GM18861 (cell line): ENCODE data around the gene C11orf91.
"Not testable (repeated sequence)": the region's sequence is repeated elsewhere in the genome, so short reads cannot be mapped to it uniquely, and the experiment has no call there.

ENCODE experiments used
- ATAC-seq: cut with Tn5 transposase; IDR thresholded peaks from one replicate; pipeline ENCODE4 v1.9.1; 2021; ENCODE audit not compliant: unreplicated experiment

The C11orf91 gene

DNA sequence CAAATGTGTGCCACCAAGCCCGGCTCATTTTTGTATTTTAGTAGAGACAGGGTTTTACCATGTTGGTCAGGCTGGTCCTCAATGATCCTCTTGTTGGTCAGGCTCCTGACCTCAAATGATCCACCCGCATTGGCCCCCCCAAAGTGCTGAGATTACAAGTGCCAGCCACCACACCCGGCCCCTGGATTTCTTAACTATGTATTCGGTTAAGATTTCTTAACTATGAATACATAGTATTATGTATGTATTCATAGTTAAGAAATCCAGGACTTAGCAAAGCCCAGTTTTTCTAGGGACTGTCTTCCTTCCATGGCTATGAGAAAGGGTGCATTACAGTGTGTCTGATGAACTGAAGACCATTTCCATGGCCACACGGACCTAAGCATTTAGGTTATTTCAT is 1.7 kb downstream of the C11orf91 start:
- no peak for ATAC-seq

DNA sequence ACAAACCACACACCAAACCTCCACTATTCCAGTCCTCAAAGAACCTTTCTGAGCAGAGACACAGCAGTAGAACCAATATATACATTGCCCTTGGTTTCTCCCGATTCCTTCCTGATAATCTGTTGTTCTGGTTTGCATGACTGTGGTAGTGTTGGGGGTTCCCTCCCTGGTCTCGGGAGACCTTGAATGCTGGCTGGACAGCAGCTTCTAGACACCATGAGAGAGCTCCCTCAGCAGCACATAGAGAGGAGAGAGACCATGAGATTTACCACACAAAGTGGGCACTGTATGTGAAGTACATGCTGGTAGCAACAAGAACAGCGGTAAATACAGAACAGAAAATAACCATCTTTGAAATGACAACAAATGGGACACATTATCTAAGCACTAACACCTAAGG is 2.6 kb downstream of the C11orf91 start:
- ATAC-seq: no peak

DNA sequence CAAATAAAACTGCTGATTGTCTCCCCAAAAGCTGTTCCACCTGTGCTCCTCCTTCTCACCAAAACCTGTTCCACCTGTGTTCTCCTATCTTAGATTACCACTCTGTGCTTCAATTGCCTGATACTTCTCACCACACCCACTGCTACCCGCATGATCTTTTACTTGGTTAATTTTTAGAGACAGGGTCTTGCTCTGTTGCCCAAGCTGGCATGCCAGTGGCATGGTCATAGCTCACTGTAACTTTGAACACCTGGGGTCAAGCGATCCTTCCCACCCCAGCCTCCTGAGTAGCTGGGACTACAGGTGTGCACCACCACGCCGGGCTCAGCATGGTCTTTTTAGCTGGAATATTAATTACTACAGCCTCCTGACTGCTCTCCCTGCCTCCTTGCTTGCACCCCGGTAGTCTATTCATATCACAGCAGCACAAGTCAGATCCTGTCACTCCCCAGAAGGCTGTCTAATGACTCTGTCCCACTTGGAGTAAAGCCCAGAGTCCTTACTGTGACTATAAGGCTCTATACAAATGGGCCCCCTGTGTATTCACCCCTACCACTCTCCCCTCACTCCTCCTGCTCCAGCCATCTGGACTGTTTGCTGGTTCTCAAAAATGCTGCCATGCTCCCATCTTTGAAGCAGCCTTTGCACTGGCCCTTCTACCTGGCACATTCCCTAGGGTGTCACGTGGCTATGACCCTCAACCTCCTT is 3.5 kb downstream of the C11orf91 start:
- ATAC-seq: no peak

DNA sequence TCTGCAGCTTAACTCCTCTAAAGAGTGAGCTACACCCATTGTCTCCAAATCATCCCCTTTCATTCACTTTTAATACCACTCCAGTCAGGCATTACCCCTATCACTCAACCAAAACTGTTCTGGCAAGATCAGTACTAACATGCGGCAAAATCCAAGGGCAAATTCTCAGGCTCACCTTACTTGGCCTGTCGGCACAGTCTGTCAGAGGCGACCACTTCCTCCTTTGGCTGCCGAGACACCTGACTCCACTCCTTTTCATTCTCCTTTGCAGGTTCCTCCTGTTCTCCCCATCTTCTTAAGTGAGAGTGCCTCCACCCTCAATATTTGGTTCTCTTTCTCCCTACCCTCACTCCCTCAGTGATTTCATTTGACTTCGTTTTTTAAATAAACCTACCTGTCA is 4.2 kb downstream of the C11orf91 start:
- ATAC-seq: no peak

DNA sequence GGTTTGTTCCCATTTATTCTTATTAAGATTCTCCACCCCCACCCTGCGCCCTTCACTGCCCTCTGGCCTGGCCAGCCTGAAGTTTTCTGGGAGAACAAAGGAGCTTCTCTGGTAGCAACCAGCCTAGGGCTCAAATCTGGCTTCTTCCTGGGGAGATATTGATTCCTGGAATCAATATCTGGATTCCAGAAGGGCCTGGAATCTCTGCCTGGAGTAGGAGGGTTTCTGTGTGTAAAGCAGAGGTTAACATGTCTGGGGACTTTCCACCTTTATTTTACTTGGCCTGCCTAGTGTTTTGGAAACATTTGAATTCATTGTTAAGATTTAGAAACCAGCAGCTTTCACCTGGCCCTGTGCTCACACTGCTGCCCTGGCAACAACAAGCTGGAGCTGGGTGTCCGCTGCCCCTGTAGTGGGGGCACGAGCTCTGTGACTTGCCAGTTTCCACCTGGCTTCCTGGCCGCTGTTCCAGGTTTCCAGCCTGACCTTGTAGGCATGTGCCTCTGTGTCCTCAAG is 5.5 kb downstream of the C11orf91 start:
- ATAC-seq: no peak

DNA sequence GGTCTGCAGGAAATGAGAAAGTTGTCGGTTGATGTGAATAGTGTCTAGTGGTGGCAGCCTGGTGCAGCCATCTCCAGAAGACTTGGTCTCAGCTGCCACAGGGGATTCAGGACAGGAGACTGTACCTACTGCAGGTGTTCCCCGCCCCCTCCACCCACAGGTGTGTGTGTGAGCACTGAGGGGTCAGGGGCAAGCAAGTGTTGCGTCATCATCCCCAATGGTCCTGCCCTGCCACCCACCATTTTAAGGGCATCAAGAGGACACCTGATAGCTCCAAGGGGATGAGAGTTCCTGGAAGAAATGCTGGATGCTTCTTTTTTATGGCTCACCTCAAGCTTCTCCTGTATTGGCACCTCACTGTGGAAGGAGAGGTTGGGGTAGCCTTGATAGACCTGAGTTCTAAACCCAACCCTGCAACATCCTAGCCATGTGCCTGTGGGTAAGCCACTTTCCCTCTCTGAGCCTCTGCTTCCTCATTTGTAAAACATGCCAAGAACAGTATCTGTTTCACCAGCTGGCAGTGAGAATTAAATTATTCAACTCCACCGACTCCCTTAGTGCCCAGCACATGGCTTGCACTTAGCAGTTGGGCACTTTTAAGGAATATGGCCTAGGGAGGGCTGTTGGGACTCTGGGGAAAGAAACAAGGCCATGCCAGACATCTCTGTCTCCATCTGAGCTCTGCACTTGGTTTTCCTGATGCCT is 6.1 kb downstream of the C11orf91 start:
- ATAC-seq: no peak

DNA sequence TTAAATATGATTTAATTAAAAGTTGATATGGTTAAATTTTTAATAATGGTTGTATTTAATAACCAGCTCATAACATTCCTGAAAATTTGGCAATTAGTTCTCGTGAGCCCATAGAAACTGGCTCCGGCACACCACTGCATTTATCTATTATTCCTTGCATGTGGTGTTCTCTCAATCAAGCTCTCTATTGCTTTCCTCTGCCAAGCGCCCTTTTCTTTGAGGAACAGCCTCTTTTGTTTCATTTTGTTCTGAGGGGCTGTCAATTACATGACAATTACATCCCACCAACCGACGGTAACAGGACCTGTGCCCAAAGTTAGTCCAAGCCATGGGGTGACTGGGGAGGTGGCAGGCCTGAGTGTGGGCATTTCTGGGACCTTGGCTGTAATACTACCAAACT is 8.1 kb downstream of the C11orf91 start:
- ATAC-seq: no peak

DNA sequence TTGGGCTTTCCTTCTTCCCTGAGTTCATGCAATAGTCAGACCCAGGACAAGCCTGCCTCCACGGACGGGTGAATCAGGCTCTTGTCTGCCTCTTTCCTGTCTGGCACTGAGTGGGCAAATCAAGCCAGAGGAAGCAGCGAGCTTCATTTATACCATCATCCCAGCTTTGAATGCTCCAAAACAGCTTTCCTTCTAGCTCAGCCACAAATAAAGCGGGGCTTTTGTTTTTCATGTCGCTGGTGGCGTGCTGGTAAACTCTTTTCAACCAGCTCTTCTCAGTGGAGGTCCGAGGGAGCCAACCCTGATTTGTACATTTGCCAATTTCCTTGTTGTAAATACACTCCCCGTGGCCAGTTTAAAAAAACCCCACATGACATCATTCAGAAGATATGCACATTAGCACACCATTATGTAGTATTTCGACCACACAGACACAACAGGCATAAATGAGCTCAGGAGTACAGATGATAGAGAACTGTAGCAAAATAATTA is 8.6 kb downstream of the C11orf91 start:
- no peak for ATAC-seq

DNA sequence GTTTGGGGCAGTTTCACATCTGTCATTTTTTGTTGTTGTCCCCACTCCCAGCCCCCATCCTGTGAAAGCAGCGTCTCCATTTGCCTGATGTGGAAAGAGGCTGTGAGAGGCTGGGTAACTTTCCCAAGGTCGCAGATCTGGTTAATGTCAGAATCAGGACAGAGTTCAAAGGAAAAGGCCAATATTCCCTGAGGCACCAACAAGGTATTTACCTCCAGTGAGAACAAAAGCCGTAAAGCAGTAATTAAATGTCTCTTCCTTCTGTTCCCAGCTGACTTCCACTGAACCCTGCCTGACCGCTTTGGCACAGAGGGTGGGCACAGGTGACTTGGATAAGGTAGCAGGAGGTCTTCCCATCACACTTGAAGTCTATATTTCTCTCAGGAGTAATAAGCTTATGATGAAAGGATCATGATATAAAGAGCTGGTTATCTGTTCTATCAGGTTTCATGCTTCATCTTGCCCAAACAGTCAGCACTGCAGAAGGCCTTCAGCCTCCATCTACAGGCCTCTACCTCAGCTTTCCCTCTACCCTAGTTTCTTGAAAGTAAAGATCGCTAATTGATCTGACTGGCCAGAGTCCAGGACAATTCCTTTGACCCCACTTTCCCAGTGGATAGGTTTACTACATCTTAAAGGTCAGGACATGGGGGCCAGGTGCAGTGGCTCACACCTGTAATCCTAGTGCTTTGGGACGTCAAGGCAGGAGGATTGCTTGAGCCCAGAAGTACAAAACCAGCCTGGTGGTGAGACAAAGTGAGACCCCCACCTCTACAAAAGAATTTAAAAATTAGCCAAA is 9.4 kb downstream of the C11orf91 start:
- no peak for ATAC-seq

DNA sequence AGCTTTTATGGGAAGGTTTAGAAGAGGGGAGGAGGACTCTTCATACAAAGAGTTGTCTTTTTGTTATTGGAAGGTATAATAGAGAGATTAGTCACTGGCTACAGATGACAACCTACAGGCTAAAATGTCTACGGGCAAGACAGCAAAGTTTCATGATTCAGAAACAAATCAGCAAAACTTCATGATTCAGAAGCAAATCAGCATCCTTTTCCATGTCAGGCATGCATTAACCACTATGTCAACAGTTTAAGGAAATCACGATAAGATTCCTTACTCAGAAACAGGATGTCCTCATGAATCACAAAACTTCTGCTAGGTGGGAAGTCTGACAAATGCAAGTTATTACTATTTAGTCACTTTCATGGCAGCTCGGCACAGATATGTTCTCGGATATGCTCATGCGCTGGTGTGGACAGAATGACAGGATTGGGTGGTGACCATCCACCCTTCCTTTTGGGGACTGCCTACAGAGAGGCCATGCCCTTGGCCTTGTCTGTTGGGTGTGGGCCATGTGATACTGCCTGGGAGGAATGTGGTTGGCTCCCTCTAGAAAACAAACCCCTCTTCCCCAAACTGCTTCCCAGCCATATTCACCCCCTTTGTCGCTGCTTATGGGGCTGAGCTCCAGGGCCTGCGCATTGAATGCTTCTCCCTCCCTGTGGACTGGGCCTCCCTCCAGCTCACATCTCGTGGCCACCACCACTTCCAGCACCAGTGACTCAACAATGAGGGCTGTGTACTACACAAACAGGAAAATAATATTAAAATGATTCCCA is 10.1 kb downstream of the C11orf91 start:
- ATAC-seq: no peak

DNA sequence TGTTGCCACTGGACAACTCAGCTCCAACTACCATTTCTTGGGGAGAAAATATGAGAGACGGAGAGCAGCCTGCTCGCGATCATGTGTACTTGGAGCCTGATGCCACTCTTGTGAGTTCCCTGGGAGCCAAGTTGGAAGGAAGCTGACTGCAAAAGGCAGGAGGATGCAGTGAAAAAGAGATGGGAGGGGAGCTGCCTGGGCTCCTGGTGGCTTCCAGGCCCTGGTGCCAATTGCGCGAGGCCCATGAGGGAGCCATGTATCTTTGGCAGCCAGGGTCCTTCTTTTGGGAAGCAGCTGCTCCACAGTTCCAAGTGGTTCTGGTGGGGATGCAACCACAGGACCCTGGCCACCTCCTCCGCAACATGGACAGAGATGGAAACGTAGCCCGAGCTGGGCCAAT is 11.1 kb downstream of the C11orf91 start:
- no peak for ATAC-seq

DNA sequence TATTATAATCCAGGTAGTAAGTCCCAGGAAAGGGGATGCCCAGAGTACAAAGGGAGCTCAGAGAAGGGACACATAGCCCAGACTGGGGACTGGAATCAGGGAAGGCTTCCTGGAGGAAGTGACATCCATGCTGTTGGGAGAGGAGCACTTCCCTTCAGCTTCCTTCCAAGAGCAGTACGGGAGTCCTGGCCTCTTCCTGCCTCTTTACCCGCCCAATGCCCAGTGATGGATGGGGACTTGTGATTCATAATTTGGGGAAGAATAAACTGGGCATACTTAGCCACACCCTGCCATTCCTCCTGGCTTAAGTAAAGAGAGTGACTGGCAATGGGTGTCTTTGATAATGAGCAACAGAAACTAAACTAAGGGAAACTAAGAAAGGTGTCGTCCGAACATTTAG is 11.5 kb downstream of the C11orf91 start:
- ATAC-seq: no peak

DNA sequence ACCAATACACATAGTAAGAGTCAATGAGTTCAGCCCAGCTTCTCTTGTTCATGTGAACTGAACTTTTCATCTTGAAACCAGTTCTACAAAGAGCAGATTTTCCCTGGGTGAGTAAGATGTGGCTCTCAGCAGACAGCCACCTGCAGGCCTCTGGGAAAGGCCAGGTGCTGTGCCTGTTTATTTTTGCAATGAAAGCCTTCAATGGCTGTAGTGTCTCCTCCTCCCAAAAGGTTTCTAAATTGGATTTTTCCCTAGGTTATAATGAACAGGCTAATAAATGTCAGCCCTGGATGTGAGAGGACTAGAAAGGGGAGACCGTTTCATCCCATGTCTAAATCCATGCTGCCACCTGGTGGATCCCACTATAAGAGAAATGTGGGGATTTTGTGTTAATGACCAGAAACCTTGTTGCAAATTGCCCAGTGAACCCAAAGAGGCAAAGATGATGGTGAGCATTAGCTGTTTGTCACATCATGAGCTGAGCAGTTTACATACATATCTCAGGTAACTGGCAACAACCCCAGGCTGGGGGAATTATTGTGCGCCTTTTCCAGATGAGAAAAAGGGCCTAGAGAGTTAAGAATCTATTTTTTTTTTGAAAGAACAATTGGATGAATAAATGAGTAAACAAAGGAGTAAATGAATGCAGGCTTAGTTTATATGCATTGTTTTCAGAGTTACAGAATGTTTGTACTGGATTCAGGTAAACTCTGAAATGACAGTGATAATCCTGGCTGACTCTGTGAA is 12.7 kb downstream of the C11orf91 start:
- ATAC-seq: no peak

DNA sequence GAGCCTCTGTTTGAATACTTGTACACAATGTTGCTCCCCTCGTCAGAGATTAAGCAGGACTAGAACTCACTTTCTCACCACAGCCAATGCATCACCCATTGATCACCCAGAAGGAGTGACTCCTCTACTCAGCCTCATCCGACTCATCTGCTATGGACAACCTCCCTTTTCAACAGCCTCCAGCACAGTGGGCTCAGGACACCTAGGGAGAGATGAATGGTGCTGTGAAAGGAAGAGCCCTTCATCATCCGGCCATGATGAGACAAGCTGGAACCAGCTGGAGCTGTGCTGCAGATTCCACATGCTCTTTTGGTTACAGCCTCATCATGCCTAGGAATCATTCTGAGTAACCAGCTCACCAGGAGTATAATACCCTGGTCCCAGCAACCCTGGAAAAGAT is 15.5 kb downstream of the C11orf91 start:
- ATAC-seq: no peak

DNA sequence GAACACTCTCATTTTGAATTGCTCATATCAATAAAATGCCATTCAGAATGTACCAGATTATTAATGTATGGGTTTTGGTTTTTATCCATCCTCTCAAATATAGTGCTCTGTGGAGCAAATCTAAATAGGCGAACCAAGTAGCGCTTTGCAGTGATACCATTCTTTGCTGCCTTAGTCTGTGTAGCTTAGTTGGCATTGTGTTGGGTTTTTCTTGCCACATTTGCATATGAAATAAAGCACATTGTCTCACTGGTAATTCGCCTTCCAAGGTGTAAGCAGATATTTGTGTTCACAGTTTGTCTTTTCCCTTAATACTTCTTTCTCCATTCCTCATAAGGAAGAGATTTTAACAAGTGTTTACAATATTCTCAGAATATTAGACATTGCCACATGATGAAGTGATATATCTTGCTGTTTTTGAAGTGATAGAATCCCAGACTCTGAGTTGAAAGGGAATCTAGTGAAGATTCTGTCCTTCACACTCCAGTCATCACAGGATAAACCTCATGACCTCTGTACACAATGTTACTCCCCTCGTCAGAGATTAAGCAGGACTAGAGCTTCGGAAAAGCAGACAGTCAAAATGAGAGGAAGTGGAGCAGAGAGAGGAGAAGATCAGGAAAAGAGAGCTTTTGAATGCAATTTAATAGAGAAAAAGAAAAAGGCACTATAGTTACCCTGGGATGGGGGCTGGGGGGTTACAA is 16.5 kb downstream of the C11orf91 start:
- ATAC-seq: no peak

DNA sequence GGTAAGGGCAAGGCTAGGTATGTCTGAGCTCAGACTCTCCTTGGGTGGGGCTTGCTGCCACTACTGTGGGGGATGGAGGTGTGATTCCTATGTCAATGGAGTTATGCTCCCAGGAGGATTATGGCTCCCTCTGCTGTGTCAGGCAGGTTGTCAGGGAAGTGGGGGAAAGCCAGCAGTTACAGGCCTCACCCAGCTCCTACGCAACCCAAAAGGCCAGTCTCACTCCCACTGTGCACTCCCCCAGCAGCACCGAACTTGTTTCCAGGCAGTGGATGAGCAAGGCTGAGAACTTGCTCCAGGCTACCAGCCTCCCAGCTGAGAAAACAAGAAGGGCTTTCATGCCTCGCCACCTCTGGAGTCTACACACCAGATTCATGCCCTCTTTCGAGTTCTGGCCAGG is 18.2 kb downstream of the C11orf91 start:
- no peak for ATAC-seq

DNA sequence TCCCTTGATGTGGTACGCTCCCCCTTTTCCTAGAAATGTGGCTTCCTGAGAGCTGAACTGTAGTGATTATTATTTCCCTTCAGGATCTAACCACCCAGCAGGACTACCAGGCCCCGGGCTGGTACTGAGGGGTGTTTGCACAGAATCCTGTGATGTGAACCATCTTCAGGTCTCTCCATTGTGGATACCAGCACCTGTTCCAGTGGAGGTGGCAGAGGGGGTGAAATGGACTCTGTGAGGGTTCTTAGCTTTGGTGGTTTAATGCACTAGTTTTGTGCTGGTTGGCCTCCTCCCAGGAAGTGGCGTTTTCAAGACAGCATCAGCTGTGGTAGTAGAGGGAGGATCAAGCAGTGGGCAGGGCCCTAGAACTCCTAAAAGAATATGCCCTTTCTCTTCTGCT is 18.6 kb downstream of the C11orf91 start:
- ATAC-seq: no peak

DNA sequence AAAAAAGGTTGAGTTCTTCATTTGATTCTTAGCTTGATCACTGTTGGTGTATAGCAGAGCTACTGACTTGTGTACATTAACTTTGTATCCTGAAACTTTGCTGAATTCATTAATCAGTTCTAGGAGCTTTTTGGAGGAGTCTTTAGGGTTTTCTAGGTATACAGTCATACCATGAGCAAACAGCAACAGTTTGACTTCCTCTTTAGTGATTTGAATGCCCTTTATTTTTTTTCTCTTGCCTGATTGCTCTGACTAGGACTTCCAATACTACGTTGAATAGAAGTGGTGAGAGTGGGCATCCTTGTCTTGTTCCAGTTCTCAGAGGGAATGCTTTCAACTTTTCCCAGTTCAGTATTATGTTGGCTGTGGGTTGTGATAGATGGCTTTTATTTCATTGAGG is 22.0 kb downstream of the C11orf91 start:
- ATAC-seq: not testable (repeated sequence)

DNA sequence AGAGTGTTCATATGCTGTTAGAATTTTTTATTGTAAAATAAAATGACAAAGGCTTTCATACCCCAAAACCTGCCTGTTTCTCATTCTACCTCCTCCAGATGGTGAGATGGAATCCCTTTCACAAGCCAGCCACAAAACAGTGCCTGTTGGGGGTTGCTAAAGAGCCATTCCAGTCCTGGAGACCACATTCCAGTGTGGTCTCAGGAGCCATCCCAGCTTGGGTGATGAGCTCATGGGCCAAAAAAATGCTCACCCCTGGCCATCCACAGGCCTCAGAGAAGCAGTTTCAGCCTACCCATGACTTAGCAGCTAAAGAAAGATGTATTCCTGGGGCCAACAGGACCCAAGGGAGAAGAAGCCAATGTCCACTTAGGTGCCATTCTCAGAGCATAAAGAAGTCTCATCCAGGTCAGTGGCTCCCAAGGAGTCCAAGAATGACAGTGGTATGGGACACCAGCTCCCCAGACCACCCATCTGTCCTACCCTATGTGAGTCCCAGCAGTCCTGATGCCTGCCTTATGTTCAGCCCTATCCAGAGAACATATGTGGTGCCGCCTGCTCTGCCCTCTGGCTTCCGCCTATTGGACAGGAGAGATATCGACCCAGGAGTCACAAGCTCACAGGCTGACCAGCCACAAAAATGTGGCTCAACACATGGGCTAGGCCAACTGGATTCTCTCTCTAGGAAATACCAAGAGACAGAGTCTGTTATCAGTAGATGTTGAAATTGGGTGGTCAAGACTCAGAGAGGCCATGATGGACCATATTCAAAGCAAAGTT is 26.4 kb downstream of the C11orf91 start:
- ATAC-seq: no peak
